Measurements from ENCODE around the gene AJAP1. TPM values are rescaled to one million over a fixed set of nuclear protein-coding genes. Genes with fewer than 3 reads are reported as not detected.

Gene AJAP1
- total RNA-seq, 1 experiment from 2014 or later: not detected

- Histone ChIP-seq H2AFZ (no peak overlapping the region), H3K4me2 (no peak overlapping the region), H3K4me1 (replicated peaks; ENCODE audit: insufficient read depth) (no peaks in the 10 kb centered on the region), H3F3A (ENCODE audit: insufficient read depth, low read depth) (no peaks in the 10 kb centered on the region), H3K79me2 (ENCODE audit: low read depth) (no peaks in the 10 kb centered on the region), H4K20me1 (ENCODE audit: insufficient read depth) (no peaks in the 10 kb centered on the region), H3K27ac (no peak overlapping the region), H3K9me3 (ENCODE audit: insufficient read depth, low read depth) (no peaks in the 10 kb centered on the region), H3K9me2 (ENCODE audit: insufficient read depth) (no peaks in the 10 kb centered on the region), H3K4me3 (no peak overlapping the region), H3K27me3 (ENCODE audit: insufficient read depth, low read depth) (peaks cover 16% of the 10 kb centered on the region), H3K36me3 (ENCODE audit: low read depth) (no peaks in the 10 kb centered on the region)
- no peak for DNase-seq
- ChIA-PET CTCF (no interaction called here), POLR2A (ENCODE audit: unreplicated experiment) (no interaction called here)
- BruUV-seq (replicated peaks): no TSS peak
- intact Hi-C loops (cut with micrococcal nuclease; ENCODE audit: unreplicated experiment): no loop called here
- no peak for TF ChIP-seq EZH2 (IDR thresholded peaks at IDR 0.05; ENCODE audit: low read depth)
- TF ChIP-seq CTCF (conservative IDR thresholded peaks at IDR 0.05): no peak
These were observed 33.5 kb downstream of the AJAP1 start for GRCh38 chr1:4687943-4688342.

- Histone ChIP-seq H3K27ac (no peak overlapping the region), H3K4me2 (no peak overlapping the region), H3F3A (ENCODE audit: insufficient read depth, low read depth) (no peaks in the 10 kb centered on the region), H3K9me3 (ENCODE audit: insufficient read depth, low read depth) (no peaks in the 10 kb centered on the region), H3K27me3 (ENCODE audit: insufficient read depth, low read depth) (peaks cover 17% of the 10 kb centered on the region), H3K36me3 (ENCODE audit: low read depth) (no peaks in the 10 kb centered on the region), H3K79me2 (ENCODE audit: low read depth) (no peaks in the 10 kb centered on the region), H3K4me1 (replicated peaks; ENCODE audit: insufficient read depth) (no peaks in the 10 kb centered on the region), H3K9me2 (ENCODE audit: insufficient read depth) (no peaks in the 10 kb centered on the region), H3K4me3 (no peak overlapping the region), H2AFZ (no peak overlapping the region), H4K20me1 (ENCODE audit: insufficient read depth) (no peaks in the 10 kb centered on the region)
- DNase-seq: no peak
- ChIA-PET CTCF (no interaction called here), POLR2A (ENCODE audit: unreplicated experiment) (no interaction called here)
- TF ChIP-seq EZH2 (IDR thresholded peaks at IDR 0.05; ENCODE audit: low read depth) (no peak), CTCF (conservative IDR thresholded peaks at IDR 0.05) (no peak)
- BruUV-seq (replicated peaks): no TSS peak
- intact Hi-C loops (cut with micrococcal nuclease; ENCODE audit: unreplicated experiment): no loop called here
These were observed 35.0 kb downstream of the AJAP1 start for GRCh38 chr1:4689271-4689935.

GRCh38 chr1:4689941-4690635 is 35.7 kb downstream of the AJAP1 start:
- BruUV-seq (replicated peaks): no TSS peak
- intact Hi-C loops (cut with micrococcal nuclease; ENCODE audit: unreplicated experiment): no loop called here
- Histone ChIP-seq H4K20me1 (ENCODE audit: insufficient read depth) (no peaks in the 10 kb centered on the region), H3K4me3 (no peak overlapping the region), H3K79me2 (ENCODE audit: low read depth) (no peaks in the 10 kb centered on the region), H3F3A (ENCODE audit: insufficient read depth, low read depth) (no peaks in the 10 kb centered on the region), H3K4me1 (replicated peaks; ENCODE audit: insufficient read depth) (no peaks in the 10 kb centered on the region), H3K36me3 (ENCODE audit: low read depth) (no peaks in the 10 kb centered on the region), H3K9me2 (ENCODE audit: insufficient read depth) (no peaks in the 10 kb centered on the region), H2AFZ (no peak overlapping the region), H3K4me2 (no peak overlapping the region), H3K9me3 (ENCODE audit: insufficient read depth, low read depth) (no peaks in the 10 kb centered on the region), H3K27ac (no peak overlapping the region), H3K27me3 (ENCODE audit: insufficient read depth, low read depth) (peaks cover 16% of the 10 kb centered on the region)
- ChIA-PET CTCF (no interaction called here), POLR2A (ENCODE audit: unreplicated experiment) (no interaction called here)
- DNase-seq: no peak
- TF ChIP-seq CTCF (conservative IDR thresholded peaks at IDR 0.05): no peak
- no peak for TF ChIP-seq EZH2 (IDR thresholded peaks at IDR 0.05; ENCODE audit: low read depth)
